Measurements from ENCODE around the gene P2RX4. TPM values are rescaled to one million over a fixed set of nuclear protein-coding genes. Genes with fewer than 3 reads are reported as not detected.

P2RX4 gene
- total and polyA plus RNA-seq, 2 of the 13 experiments (the other 11 are each of a cell fraction or from before 2014, with no cell fraction given), result 13.8 to 30.8 TPM

- ChIA-PET CTCF (ENCODE audit: low intra/inter-chr PET ratio, low total read pairs) (no interaction called here), POLR2A (no interaction called here)
- FAIRE-seq (no peak), ATAC-seq (no peak), DNase-seq (ENCODE audit: low spot score) (no peak)
- H3K9ac ChIP-seq (ENCODE audit: insufficient read depth, low read depth, low read length), result no peak overlapping the region
- no peak overlapping the region for H3K4me3 ChIP-seq (replicated peaks in 1 of 3; ENCODE audit: insufficient read depth in 1 of 3, low read depth in 2 of 3, low read length in 3 of 3)
- WGBS (ENCODE audit: low lambda C conversion rate), result 97% methylated on average over 11 of the region's 13 CpGs
- no TSS peak for BruUV-seq (replicated peaks)
- H4K20me1 ChIP-seq (ENCODE audit: insufficient read depth, low read length), result no peaks in the 10 kb centered on the region
- H3K79me2 ChIP-seq (ENCODE audit: insufficient read depth, low read length), result peaks cover 4% of the 10 kb centered on the region
- H3K9me3 ChIP-seq (ENCODE audit: low read length), result no peaks in the 10 kb centered on the region
- H3K36me3 ChIP-seq (replicated peaks in 1 of 2; ENCODE audit: control insufficient read depth in 1 of 2, insufficient read depth in 2 of 2, low read length in 2 of 2), result peaks cover 4 to 8% of the 10 kb centered on the region in 2 experiments; a peak in 4 of 5 replicates
- no peak overlapping the region for H3K27ac ChIP-seq (ENCODE audit: extremely low read length, insufficient read depth, low read length)
- H3K4me2 ChIP-seq (ENCODE audit: low read depth, low read length), result no peak overlapping the region
- H3K4me1 ChIP-seq (ENCODE audit: insufficient read depth, low read length), result no peaks in the 10 kb centered on the region
- H2AFZ ChIP-seq (ENCODE audit: low read length), result no peak overlapping the region
- in situ Hi-C loops (cut with HindIII; ENCODE audit: extremely low pct_ligation_motif_present, low pct_unique_long_range_greater_than_20kb), result no loop called here
- no peaks in the 10 kb centered on the region for H3K27me3 ChIP-seq (ENCODE audit: control insufficient read depth in 1 of 2, insufficient read depth in 2 of 2, low read length in 2 of 2)
- intact Hi-C loops (cut with micrococcal nuclease; ENCODE audit: unreplicated experiment), result no loop called here
- TF ChIP-seq RFXAP (CRISPR knock-in tag; IDR thresholded peaks at IDR 0.05; ENCODE audit: borderline replicate concordance) (no peak), ZNF225 (CRISPR knock-in tag; IDR thresholded peaks at IDR 0.05) (no peak), TEAD2 (CRISPR knock-in tag; IDR thresholded peaks at IDR 0.05) (no peak), ZFP1 (CRISPR knock-in tag; IDR thresholded peaks at IDR 0.05) (no peak), ZFP36 (IDR thresholded peaks at IDR 0.05; ENCODE audit: borderline replicate concordance, low read depth, low read length, partially characterized antibody) (no peak), FLYWCH1 (CRISPR knock-in tag; IDR thresholded peaks at IDR 0.05) (no peak), ELF1 (CRISPR knock-in tag; IDR thresholded peaks at IDR 0.05) (no peak), KIAA2018 (CRISPR knock-in tag; IDR thresholded peaks at IDR 0.05; ENCODE audit: borderline replicate concordance) (no peak), ZNF761 (CRISPR knock-in tag; conservative IDR thresholded peaks at IDR 0.05) (no peak), WIZ (CRISPR knock-in tag; IDR thresholded peaks at IDR 0.05) (no peak), ZNF12 (CRISPR knock-in tag; IDR thresholded peaks at IDR 0.05) (no peak), SKI (IDR thresholded peaks at IDR 0.05; ENCODE audit: partially characterized antibody) (no peak), SRY (CRISPR knock-in tag; IDR thresholded peaks at IDR 0.05) (no peak), ZNF549 (CRISPR knock-in tag; IDR thresholded peaks at IDR 0.05) (no peak), REPIN1 (CRISPR knock-in tag; IDR thresholded peaks at IDR 0.05; ENCODE audit: borderline replicate concordance, low read depth) (no peak), ZSCAN21 (CRISPR knock-in tag; IDR thresholded peaks at IDR 0.05; ENCODE audit: borderline replicate concordance) (no peak), DPF2 (CRISPR knock-in tag; IDR thresholded peaks at IDR 0.05; ENCODE audit: borderline replicate concordance, low read depth) (no peak)
These were observed 69.1 kb downstream of the P2RX4 start for GRCh38 chr12:121279071-121279375.
